ENCODE data around the gene CNTN3. TPM values are rescaled to one million over a fixed set of nuclear protein-coding genes. Genes with fewer than 3 reads are reported as not detected.

Gene CNTN3
- not detected for polyA plus RNA-seq (2012; ENCODE audit: low read depth, missing spikeins)

GRCh38 chr3:74614107-74614967 lies at the start of gene CNTN3:
CNTN3 (minus strand) TSS chr3:74614659; CDS start chr3:74521112, 93,547 bp downstream.
- FAIRE-seq (no peak), DNase-seq (ENCODE audit: insufficient read length, low spot score) (no peak)
- TF ChIP-seq POLR2A (IDR thresholded peaks at IDR 0.05; ENCODE audit: low read depth, low read length) (no peak), PAX5 (IDR thresholded peaks at IDR 0.05; ENCODE audit: insufficient read depth, low read length, severe bottlenecking) (no peak), POU2F2 (IDR thresholded peaks at IDR 0.05; ENCODE audit: low read depth, low read length) (no peak)

GRCh38 chr3:74663178-74663577 lies 48.7 kb upstream of the CNTN3 start:
- TF ChIP-seq TAF1 (IDR thresholded peaks at IDR 0.05; ENCODE audit: low read depth, low read length) (no peak), POLR2A (IDR thresholded peaks at IDR 0.05; ENCODE audit: low read depth, low read length) (no peak), POLR2AphosphoS5 (IDR thresholded peaks at IDR 0.05; ENCODE audit: low read depth, low read length) (no peak), POU2F2 (IDR thresholded peaks at IDR 0.05; ENCODE audit: low read depth, low read length) (no peak), SPI1 (IDR thresholded peaks at IDR 0.05; ENCODE audit: low read depth, low read length) (no peak), PAX5 (IDR thresholded peaks at IDR 0.05; ENCODE audit: insufficient read depth, low read length, severe bottlenecking) (no peak)
- FAIRE-seq: no peak
- no peak for DNase-seq (ENCODE audit: insufficient read length, low spot score)

GRCh38 chr3:74661672-74662071 lies 47.2 kb upstream of the CNTN3 start:
- TF ChIP-seq PAX5 (IDR thresholded peaks at IDR 0.05; ENCODE audit: insufficient read depth, low read length, severe bottlenecking) (no peak), POU2F2 (IDR thresholded peaks at IDR 0.05; ENCODE audit: low read depth, low read length) (no peak), POLR2A (IDR thresholded peaks at IDR 0.05; ENCODE audit: low read depth, low read length) (no peak), SPI1 (IDR thresholded peaks at IDR 0.05; ENCODE audit: low read depth, low read length) (no peak), POLR2AphosphoS5 (IDR thresholded peaks at IDR 0.05; ENCODE audit: low read depth, low read length) (no peak), TAF1 (IDR thresholded peaks at IDR 0.05; ENCODE audit: low read depth, low read length) (no peak)
- FAIRE-seq: no peak
- DNase-seq (ENCODE audit: insufficient read length, low spot score): no peak

GRCh38 chr3:74651885-74652284 lies 37.4 kb upstream of the CNTN3 start:
- FAIRE-seq: no peak
- DNase-seq (ENCODE audit: insufficient read length, low spot score): no peak
- no peak for TF ChIP-seq POLR2A (IDR thresholded peaks at IDR 0.05; ENCODE audit: low read depth, low read length)
- no peak for TF ChIP-seq POU2F2 (IDR thresholded peaks at IDR 0.05; ENCODE audit: low read depth, low read length)
- TF ChIP-seq POLR2AphosphoS5 (IDR thresholded peaks at IDR 0.05; ENCODE audit: low read depth, low read length): no peak
- TF ChIP-seq PAX5 (IDR thresholded peaks at IDR 0.05; ENCODE audit: insufficient read depth, low read length, severe bottlenecking): no peak
- no peak for TF ChIP-seq SPI1 (IDR thresholded peaks at IDR 0.05; ENCODE audit: low read depth, low read length)
- TF ChIP-seq TAF1 (IDR thresholded peaks at IDR 0.05; ENCODE audit: low read depth, low read length): no peak

DNA sequence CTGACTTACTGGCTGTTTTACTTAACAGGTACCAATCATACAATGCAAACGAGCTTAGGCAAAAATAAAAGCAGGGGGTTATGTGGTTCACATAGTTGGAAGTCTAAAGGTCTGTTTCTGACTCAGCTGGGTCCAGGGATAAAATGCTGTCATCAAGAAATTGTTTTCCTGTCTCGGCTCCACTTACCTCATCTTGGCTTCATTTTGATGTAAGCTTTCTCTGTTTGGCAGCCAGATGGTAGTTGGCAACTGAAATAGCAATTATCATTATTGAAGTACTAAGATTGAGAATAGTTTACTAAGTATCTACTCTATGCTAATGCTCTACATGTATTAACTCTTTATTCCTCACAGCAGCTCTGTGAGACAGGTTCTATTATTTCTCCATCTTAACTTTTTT lies 36.8 kb upstream of the CNTN3 start:
- DNase-seq (ENCODE audit: insufficient read length, low spot score): no peak
- FAIRE-seq: no peak
- no peak for TF ChIP-seq POLR2A (IDR thresholded peaks at IDR 0.05; ENCODE audit: low read depth, low read length)
- TF ChIP-seq SPI1 (IDR thresholded peaks at IDR 0.05; ENCODE audit: low read depth, low read length): no peak
- no peak for TF ChIP-seq POU2F2 (IDR thresholded peaks at IDR 0.05; ENCODE audit: low read depth, low read length)

DNA sequence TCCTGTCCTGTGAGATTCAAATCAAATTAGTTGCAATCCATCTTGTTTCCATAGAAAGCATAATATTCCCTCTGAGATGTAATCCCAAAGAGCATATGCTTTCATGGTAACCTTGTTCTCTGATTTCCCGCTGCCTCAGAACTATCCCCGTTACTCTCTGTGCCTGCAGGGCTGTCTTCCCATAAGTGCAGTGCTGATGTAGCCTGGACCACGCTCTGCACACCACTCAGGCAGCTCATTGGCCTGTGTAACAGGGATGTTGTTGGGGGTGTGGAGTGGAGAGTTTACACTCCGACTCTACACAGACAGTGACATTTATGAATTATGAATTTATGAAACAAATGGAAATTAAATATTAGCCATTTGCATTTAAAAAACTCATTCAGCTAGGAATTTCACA lies 33.6 kb upstream of the CNTN3 start:
- FAIRE-seq (no peak), DNase-seq (ENCODE audit: insufficient read length, low spot score) (no peak)
- TF ChIP-seq POLR2AphosphoS5 (IDR thresholded peaks at IDR 0.05; ENCODE audit: low read depth, low read length) (no peak), POU2F2 (IDR thresholded peaks at IDR 0.05; ENCODE audit: low read depth, low read length) (no peak), SPI1 (IDR thresholded peaks at IDR 0.05; ENCODE audit: low read depth, low read length) (no peak), TAF1 (IDR thresholded peaks at IDR 0.05; ENCODE audit: low read depth, low read length) (no peak), PAX5 (IDR thresholded peaks at IDR 0.05; ENCODE audit: insufficient read depth, low read length, severe bottlenecking) (no peak)

DNA sequence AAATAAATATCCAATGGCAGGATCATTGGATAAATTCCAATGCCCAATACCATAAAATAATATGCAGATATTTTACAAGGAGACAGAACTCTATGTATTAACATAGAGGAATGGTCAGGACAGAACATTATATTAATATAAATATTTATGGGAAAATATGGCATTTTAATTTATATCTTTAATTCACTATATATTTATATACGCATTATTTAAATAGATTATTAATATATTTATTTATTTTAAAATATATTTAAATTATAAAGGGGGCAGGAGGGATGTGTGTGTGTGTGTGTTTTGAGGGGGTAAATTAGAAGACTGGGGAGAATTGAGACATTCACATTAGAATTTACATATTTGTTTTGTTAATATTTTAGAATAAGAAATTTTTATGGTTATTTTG lies 31.6 kb upstream of the CNTN3 start:
- no peak for DNase-seq (ENCODE audit: insufficient read length, low spot score)
- FAIRE-seq: no peak
- TF ChIP-seq POLR2AphosphoS5 (IDR thresholded peaks at IDR 0.05; ENCODE audit: low read depth, low read length) (no peak), PAX5 (IDR thresholded peaks at IDR 0.05; ENCODE audit: insufficient read depth, low read length, severe bottlenecking) (no peak), SPI1 (IDR thresholded peaks at IDR 0.05; ENCODE audit: low read depth, low read length) (no peak), TAF1 (IDR thresholded peaks at IDR 0.05; ENCODE audit: low read depth, low read length) (no peak), POU2F2 (IDR thresholded peaks at IDR 0.05; ENCODE audit: low read depth, low read length) (no peak), POLR2A (IDR thresholded peaks at IDR 0.05; ENCODE audit: low read depth, low read length) (no peak)

DNA sequence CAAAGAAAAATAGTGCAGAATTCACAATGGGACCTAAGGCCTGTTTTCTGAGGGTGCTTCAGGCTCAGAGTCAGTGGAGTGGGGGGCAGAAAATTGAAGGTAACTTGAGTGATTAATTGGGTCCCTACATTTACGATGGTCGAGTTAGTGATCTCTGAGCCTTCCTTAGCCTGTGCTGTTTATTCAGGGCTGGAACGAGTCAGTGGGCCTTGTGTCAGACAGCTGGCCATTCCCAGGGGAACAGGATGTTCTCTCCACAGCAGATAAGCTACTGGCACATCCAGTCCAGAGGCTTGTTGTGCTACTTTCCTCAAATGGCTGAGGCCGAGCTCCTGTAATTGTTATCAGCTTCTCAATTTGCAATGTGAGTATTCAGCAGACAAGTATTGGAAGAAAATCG lies 29.2 kb upstream of the CNTN3 start:
- FAIRE-seq: no peak
- no peak for DNase-seq (ENCODE audit: insufficient read length, low spot score)
- TF ChIP-seq POLR2AphosphoS5 (IDR thresholded peaks at IDR 0.05; ENCODE audit: low read depth, low read length) (no peak), POLR2A (IDR thresholded peaks at IDR 0.05; ENCODE audit: low read depth, low read length) (no peak), PAX5 (IDR thresholded peaks at IDR 0.05; ENCODE audit: insufficient read depth, low read length, severe bottlenecking) (no peak)

- TF ChIP-seq TAF1 (IDR thresholded peaks at IDR 0.05; ENCODE audit: low read depth, low read length) (no peak), POU2F2 (IDR thresholded peaks at IDR 0.05; ENCODE audit: low read depth, low read length) (no peak), SPI1 (IDR thresholded peaks at IDR 0.05; ENCODE audit: low read depth, low read length) (no peak), POLR2A (IDR thresholded peaks at IDR 0.05; ENCODE audit: low read depth, low read length) (no peak), POLR2AphosphoS5 (IDR thresholded peaks at IDR 0.05; ENCODE audit: low read depth, low read length) (no peak), PAX5 (IDR thresholded peaks at IDR 0.05; ENCODE audit: insufficient read depth, low read length, severe bottlenecking) (no peak)
- DNase-seq (ENCODE audit: insufficient read length, low spot score): no peak
- no peak for FAIRE-seq
Observed at GRCh38 chr3:74642876-74643275, 28.4 kb upstream of the CNTN3 start.

DNA sequence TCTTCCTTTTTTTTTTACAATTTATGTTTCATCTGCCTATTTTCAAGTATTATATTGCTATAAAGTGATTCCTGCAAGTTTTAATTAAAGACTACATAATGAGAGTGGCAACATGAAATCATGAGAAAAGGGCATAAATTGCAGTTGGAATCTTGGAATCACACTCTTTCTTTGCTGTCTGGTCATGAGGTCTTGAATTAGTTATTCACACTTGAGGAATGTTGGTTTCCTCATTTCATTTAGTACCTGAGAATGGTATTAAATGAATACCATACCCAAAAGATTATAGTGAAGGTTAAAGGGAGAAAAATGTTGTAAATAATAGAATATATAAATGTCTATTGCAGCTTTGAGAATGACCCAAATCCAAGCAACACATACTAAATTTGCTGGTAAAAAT lies 25.8 kb upstream of the CNTN3 start:
- no peak for FAIRE-seq
- DNase-seq (ENCODE audit: insufficient read length, low spot score): no peak
- TF ChIP-seq POLR2AphosphoS5 (IDR thresholded peaks at IDR 0.05; ENCODE audit: low read depth, low read length) (no peak), PAX5 (IDR thresholded peaks at IDR 0.05; ENCODE audit: insufficient read depth, low read length, severe bottlenecking) (no peak), POU2F2 (IDR thresholded peaks at IDR 0.05; ENCODE audit: low read depth, low read length) (no peak), SPI1 (IDR thresholded peaks at IDR 0.05; ENCODE audit: low read depth, low read length) (no peak), TAF1 (IDR thresholded peaks at IDR 0.05; ENCODE audit: low read depth, low read length) (no peak), POLR2A (IDR thresholded peaks at IDR 0.05; ENCODE audit: low read depth, low read length) (no peak)

All from GM12891 (cell line).